ENCODE results near the gene MCTP2.

GRCh38 chr15:94385441-94385840 lies 154.1 kb downstream of the MCTP2 start:
- TF ChIP-seq CTCF (IDR thresholded peaks at IDR 0.05; ENCODE audit: poor library complexity) (no peak), EZH2 (IDR thresholded peaks at IDR 0.05; ENCODE audit: borderline replicate concordance) (no peak), EZH2phosphoT487 (IDR thresholded peaks at IDR 0.05; ENCODE audit: low read depth, severe bottlenecking, unreplicated experiment) (no peak)
